NCI-H1105 (cell line): Measurements from ENCODE around the gene TTC9C.
"Not testable (repeated sequence)": the region's sequence is repeated elsewhere in the genome, so short reads cannot be mapped to it uniquely, and the experiment has no call there.

Source experiments
- DNase-seq: peaks from one replicate; lab custom pipeline; 2025; lab: John Stamatoyannopoulos, UW

The TTC9C gene

DNA sequence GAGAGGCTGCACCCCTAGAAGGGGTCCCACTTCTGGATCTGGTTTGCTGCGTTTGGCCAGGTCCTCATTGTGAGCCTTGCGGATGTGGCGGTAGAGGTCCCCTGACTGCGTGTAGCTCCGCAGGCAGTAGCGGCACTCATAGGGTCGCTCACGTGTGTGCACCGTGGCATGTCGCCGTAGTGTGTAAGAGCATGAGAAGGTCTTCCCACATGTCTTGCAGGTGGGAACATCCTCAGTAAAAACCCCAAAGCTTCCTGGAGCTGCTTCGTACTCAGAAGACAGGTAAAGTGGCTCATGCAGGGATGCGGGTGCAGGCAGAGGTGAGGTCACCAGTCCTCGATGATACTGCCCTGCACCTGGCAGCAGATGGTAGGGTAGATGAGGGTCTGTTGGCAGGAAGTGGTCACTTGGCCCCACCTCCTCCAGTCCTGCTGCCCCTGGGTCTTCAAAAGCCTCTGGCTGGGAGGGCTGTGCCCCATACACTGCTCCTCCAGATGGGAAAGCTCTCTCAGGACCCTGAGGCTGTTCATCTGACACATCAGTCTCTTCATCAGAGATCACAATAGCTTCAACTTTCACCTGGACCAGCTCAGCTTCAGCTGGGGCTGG lies 24.0 kb downstream of the TTC9C start:
- no peak for DNase-seq

DNA sequence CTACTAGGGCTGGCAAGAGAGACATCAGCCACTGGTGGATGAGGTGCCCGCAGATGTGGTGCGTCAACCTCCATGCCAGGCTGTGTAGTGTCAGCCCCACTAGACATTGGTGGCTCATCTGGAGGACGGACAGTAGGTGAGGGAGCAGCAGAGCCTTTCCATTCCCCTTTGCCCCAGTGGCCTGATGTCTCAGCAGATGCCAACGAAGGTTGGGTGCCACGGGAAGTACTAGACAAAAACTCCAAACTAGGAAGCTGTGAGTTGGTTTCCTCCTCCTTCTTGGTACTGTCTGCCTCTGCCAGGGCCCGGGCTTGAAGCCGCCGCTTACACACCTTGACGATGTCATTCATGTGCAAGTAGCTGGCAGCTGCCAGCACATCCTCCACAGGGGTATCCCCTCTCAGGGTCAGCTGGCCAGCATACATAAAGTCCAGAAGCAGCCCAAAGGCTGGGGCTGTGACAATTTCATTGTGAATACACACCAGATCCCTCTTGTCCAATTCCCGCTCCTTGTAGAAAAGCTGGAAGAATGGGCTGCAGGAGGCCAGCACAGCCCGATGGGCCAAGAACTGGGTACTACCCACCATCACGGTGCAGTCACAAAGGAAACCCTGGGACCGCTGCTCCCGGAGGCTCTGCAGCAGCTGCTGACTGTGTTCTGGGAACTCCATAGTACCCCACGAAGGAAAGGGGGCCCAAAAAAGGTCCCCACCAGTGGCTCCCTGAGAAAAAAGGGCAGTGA lies 24.9 kb downstream of the TTC9C start:
- DNase-seq = no peak

GRCh38 chr11:62753736-62754603 lies 25.7 kb downstream of the TTC9C start, which contains the start of gene ZBTB3:
Gene ZBTB3 (minus strand): TSS chr11:62754160. CDS start chr11:62753664, 496 bp downstream.
- DNase-seq = peak; percentile 99

- no peak for DNase-seq
These were observed 26.9 kb downstream of the TTC9C start for GRCh38 chr11:62755086-62755615.

GRCh38 chr11:62757846-62758788 lies 29.8 kb downstream of the TTC9C start:
- DNase-seq = no peak

DNA sequence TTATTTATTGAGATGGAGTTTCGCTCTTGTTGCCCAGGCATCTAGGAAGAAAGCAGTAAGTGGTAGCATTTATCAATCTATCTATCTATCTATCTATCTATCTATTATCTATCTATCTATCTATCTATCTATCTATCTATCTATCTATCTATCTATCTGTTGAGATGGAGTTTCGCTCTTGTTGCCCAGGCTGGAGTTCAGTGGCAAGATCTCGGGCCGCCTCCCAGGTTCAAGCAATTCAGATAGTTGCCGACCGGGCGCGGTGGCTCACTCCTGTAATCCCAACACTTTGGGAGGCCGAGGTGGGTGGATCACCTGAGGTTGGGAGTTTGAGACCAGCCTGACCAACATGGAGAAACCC lies 32.6 kb downstream of the TTC9C start:
- DNase-seq = not testable (repeated sequence)

GRCh38 chr11:62770778-62771143 lies 42.5 kb downstream of the TTC9C start:
- DNase-seq = no peak

DNA sequence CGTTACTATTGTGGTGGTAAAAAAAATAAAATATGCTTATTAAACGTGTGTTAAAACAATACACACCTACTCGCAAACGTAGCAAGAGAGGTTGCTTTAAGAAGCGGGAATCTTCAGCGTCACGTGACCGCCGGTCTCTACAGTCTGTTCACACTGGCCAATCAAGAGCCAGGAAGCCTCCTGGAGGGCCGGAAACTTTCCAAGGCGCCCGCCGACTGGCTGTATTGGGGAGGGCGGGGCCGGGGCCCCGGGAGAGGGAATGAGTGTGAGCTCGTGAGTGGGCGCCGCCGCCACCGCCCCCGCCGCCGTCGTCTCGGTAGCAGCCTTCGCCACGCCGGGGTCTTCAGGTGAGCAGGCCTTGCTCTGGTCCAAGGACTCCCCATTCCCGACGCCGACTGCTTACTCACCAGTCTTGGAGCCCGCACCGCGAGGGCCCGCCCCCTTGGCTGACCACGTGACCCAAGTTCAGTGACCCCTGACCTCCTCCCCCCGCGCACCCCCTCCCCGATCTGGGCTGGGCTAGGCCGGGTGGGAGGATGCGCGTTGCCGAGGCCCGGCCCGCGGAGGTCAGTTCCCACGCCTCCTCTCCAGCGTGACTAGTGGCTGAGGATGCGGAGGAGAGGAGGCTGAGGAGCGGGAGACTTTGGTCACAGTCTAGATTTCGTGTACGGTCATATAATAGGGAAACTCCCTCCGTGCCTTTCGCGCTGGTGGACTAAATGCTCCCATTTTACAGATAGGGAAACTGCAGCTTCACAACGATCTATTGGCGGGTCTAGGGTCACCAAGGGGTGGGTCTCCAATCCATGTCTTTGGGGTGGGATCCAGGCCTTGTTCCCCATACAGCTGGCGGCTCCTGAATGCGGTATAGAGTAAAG lies 43.1 kb downstream of the TTC9C start, which contains the start of gene TAF6L:
TAF6L (plus strand) TSS at position 253 of the 878 bp plus-strand sequence. CDS start 4,388 bp downstream, outside the sequence.
- peak; percentile 98 for DNase-seq

DNA sequence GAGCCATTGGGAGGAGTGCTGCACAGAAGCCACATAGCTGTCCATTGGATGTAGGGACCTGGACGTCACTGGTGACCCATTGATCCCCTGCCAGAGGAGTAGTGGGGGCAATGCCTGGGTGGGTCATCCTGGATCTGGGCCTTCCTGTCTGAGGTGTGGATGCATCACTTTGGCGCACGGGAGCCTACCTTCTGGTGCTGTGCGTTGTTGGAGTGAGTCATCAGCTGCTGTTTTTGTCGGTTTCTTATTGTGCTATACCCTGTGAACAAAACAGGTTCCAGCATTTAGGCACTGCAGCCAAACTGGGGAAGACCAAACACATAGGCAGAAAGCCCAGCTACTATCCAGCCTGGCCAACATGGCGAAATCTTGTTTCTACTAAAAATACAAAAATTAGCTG lies 46.1 kb downstream of the TTC9C start:
- DNase-seq = no peak

GRCh38 chr11:62775646-62776045 lies 47.4 kb downstream of the TTC9C start:
- no peak for DNase-seq

DNA sequence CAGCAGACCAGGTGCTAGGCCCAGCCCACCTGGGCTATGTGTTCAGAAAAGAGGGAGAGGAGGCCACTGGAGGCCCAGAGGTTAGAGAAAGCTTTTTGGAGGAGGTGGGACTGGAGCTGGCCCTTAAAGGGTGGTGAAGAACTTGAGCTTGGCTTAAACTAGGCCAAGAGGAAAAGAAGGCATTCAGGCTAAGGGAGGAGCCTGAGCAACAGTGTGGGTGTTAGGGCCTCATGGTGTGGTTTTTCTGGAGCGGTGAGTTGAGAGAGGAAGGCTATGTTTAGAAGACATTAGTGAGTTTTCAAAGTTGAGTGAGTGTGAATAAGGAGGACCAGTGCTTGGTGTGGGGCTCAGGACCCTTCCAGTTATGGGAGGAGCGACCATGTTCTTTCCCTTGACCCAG lies 49.1 kb downstream of the TTC9C start:
- no peak for DNase-seq

- no peak for DNase-seq
These were observed 50.2 kb downstream of the TTC9C start for GRCh38 chr11:62778441-62778840.

DNA sequence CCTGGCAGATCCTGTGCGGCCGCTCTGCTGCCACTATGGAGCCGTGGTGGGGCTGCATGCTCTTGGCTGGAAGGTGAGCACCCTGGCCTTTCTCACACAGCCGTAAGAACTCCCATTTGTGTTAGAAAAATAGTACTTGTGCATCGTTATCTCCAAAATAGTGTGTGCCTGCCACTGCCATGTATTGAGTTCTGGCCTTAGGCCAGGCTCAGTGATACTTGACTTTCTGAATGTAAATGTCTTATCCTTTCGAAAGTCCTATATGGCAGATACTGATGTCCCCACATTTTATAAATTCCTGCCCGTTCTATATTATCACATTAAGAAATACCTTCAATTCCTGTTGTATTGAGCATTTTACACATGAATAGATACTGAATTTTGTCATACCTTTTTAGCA lies 54.5 kb downstream of the TTC9C start:
- DNase-seq = no peak

GRCh38 chr11:62786318-62787004 lies 58.2 kb downstream of the TTC9C start:
- DNase-seq = peak; percentile 80

- peak; percentile 98 for DNase-seq
These were observed 58.9 kb downstream of the TTC9C start, which contains the start of gene TMEM179B for GRCh38 chr11:62787005-62787759. Gene TMEM179B (plus strand): TSS chr11:62787402. CDS start chr11:62787432, 30 bp downstream.
